ENCODE results near the gene IGHMBP2.

The IGHMBP2 gene

DNA sequence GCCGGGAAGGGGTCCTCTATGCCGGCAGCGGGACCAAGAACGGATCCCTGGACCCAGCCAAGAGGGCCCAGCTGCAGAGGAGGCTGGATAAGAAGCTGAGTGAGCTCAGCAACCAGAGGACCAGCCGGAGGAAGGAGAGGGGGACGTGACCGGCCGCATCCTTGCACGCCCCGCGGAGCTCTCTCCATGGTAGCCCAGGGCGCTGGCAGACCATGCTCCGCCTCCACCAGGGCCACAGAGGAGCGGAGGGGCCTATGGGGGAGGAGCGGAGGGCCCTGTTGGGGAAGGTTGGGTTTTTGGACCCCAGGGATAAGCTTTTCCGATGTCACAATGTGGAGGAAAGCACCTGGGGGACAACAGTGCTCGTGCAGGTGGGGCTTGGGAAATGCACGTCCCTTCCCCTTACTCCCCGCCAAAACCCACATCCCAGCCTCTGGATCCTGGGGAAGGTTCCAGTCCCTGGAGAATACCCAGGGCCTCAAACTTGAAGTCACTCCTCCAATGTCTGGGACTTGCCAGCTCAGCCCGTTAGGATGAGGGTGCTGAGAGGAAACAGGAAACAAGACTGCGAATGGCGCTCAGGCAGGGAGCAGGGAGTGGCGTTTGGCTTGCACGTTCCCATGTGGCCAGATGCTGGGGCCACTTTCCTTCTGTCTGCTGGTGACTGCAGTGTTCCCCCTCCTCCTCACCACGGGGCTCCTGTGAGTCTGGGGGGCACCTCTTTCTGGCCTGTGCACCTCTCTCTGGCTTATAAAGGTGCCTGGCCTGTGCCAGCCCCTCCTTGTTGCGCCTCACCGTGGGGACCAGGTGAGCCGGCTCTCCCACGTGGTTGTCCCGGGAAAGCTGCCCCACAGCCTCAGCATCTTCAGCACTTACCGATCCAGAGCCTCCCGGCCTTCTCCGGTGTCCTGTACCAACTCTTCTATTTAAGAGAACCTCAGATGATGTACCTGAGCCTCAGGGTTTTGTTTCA lies 36.2 kb downstream of the IGHMBP2 start:
- DNase-seq (ENCODE audit: low read depth): no peak

DNA sequence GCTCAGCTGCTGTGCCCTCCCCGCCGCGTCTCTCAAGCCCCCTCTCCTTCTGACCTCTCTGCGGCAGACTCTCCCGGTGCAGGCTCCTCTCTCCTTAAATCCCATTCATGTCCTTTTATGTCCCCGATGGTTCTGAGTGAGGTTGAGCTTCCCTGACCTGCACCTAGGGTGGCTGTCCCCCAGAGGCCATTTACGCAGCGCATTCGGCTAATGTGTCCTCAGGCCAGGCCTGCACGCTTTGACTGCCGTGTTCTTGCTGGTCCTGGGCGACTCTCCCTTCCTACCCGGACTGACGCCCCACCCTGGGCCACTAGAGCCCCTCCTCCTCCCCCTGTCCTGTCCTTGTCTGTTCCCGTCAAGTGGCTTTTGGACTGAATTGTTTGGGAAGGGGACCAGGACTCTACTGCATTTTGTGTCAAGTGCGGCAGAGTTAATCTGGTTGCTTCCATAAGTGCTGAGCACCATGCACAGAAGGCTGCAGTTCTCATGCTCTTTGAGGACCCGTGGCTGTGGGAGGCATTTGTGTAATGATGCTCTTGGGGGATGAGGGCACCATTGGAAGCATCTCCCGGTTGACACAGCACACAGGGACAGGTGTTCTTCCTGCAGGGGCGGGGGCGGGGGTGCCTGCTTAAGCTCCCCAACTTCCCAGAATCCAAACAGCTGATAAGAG lies 37.1 kb downstream of the IGHMBP2 start:
- no peak for DNase-seq (ENCODE audit: low read depth)

- DNase-seq (ENCODE audit: low read depth): no peak
Measured at GRCh38 chr11:68941324-68942094, 37.8 kb downstream of the IGHMBP2 start.

- DNase-seq (ENCODE audit: low read depth): no peak
Measured at GRCh38 chr11:68942095-68942620, 38.5 kb downstream of the IGHMBP2 start.

DNA sequence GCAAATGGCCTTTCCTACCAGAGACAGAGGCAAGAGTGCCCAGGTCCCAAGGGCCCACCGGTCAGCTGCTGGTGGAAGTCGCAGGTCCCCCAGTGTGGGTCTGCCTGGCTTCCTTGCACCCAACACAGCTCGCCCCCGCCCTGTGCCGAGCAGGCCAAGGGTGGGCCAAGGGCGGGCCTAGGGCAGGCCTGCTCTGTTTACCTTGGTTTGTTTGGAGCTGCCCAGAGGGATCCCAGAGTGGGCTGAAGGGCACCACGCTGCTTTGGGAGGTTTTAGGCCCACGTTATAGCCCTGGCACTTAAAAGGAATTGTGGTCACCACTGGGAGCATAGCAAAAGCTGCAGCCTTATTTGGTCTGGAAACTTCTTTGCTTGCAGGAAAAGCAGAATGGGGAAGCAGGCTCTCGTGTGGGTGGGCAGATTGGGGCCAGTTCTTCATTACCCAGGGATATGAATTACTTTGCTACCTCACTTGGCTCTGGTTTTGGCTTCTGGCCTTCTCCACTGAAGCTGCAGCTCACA lies 39.1 kb downstream of the IGHMBP2 start:
- DNase-seq (ENCODE audit: low read depth): no peak

- DNase-seq (ENCODE audit: low read depth): no peak
Measured at GRCh38 chr11:68946416-68947090, 42.9 kb downstream of the IGHMBP2 start.

- no peak for DNase-seq (ENCODE audit: low read depth)
Measured at GRCh38 chr11:68947151-68947550, 43.5 kb downstream of the IGHMBP2 start.

- no peak for DNase-seq (ENCODE audit: low read depth)
Measured at GRCh38 chr11:68948496-68948895, 44.8 kb downstream of the IGHMBP2 start.

DNA sequence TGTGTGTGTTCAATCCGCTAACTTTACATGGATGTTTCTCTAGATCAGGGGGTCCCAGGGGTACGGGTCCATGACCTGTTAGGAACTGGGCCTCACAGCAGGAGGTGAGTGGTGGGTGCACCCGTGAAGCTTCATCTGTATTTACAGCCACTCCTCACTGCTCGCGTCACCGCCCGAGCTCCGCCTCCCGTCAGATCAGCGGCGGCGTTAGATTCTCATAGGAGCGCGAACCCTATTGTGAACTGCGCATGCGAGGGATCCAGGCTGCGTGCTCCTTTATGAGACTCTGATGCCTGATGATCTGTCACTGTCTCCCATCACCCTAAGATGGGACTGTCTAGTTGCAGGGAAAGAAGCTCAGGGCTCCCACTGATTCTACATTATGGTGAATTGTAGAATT lies 45.2 kb downstream of the IGHMBP2 start:
- DNase-seq (ENCODE audit: low read depth): no peak

DNA sequence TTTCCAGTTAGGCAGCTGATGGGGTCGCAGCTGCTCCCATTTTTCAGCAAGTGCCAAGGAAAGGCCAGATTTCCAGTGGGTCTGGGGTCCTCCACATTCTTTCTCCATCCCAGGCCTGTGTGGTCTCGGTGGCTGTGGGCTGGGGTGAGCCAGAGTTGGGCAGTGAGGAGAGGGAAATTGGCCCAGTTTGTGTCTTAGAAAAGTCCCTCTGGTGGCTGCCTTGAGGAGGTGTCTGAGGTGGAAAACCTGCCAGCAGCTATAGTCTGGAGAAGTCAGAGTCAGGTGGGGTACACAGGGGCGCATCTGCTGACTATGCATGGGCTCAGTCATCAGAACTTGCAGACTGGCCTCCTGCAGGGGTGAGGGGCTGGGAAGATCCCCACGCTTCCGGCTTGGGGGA lies 46.6 kb downstream of the IGHMBP2 start:
- no peak for DNase-seq (ENCODE audit: low read depth)

- DNase-seq (ENCODE audit: low read depth): no peak
Measured at GRCh38 chr11:68950762-68951161, 47.1 kb downstream of the IGHMBP2 start.

- DNase-seq (ENCODE audit: low read depth): no peak
Measured at GRCh38 chr11:68954836-68955606, 51.3 kb downstream of the IGHMBP2 start.

DNA sequence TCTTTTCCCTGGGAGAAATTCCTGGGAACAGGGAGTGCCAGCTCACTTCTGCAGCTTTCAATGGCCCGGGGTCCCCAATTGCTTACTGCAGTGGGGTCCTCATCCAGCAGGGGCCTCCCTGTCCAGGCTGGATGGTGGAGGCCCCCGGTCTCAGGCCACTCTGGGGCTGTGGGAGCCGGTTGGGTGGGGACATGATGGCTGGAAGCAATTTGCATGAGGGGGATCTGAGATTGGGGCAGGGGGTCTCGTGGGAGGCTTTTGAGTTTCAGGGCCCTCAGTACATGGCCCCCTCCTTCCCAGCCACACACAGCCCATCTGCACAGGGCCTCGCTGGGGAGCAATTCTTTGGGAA lies 51.9 kb downstream of the IGHMBP2 start:
- no peak for DNase-seq (ENCODE audit: low read depth)

DNA sequence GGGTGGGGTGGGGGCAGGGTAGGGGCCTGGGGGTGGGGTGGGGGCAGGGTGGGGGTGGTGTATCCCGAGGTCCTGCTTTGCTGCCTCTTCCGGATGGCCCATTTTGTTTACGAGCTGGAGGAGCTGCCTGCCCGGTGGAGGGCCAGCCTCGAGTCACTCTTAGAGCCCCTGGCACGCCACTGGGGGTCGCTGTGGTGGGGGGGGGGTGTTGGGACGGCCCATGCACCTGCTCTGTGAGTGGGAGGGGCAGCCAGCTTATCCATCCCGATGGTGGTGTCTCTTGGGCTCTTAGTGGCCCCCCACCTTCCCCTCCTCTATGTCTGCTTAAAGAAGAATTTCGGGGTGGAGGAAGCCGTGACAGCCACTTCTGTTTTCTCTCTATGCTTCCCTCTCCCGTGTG lies 52.5 kb downstream of the IGHMBP2 start:
- no peak for DNase-seq (ENCODE audit: low read depth)

GRCh38 chr11:68956547-68957254 lies 53.0 kb downstream of the IGHMBP2 start:
- no peak for DNase-seq (ENCODE audit: low read depth)

- DNase-seq (ENCODE audit: low read depth): no peak
Measured at GRCh38 chr11:68958211-68958610, 54.5 kb downstream of the IGHMBP2 start.

DNA sequence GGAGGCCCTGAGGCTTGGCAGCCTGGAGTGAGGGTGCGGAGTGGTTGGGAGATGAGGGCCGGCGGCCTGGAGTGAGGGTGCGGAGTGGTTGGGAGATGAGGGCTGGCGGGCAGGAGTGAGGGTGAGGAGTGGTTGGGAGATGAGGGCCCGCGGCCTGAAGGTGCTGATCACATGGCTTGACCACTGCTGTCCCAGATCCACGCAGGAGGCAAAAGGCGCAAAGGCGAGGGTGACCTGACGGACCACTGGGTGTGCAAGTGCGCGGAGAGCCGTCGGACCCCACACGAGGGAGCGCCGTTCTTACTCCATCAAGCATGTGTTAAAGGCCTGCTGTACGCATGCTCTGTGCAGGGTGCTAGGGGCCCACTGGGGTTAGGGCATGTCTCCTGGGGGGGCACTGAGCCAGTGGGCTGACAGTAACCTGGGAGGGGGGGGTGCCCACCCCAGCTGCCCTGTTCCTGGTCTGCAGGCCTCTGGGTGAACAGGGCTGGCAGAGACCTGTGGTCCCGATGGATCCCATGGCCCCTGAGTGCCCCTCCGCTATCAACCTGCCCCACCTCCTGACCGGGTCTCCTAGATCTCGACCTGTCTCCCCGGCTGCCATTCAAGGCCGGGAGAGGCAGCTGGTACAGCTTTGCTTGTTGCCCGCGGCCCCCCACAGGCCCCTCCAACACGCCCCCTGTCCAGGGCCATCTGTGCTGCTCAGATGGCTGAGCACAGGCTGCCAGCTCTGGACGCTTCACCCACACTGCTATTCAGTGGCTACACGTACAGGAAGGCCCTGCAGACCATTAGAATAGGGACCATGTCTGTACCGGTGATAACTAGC lies 56.0 kb downstream of the IGHMBP2 start:
- no peak for DNase-seq (ENCODE audit: low read depth)

DNA sequence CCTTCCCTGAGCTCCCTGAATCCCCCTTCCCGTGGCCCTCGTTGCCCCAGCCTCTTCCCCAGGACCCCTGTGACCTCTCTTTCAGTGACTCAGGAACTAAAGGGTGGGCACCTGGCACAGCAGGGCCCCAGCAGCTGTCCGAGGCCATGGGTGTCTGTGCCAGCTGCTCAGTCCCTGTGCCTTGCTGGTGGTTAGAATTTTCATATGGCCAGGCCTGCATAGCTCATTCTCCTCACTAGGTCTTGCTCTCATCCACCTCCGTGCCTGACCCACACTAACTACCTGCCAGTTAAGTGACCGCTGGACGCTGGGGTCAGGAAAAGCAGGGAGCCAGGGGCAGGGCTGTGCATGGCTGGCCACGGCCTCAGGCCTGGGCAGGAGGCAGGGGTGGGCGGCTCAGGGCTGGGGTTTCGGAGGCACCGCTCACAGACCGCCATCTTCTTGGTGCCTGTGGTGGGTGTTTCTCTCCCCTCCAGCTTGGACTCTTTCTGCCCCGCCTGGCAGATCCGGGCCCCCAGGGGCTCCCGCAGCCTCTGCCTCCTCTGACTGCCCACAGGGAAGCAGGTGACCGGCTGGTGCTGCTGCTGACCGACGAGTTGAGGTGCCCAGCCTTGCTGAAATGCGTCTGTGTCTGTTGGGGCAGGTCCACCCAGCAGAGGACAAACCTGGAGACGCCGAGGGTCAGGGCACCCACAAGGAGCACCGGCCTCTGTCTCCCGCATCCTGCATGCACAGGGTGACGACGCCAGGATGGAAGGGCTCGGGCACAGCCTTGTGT lies 56.8 kb downstream of the IGHMBP2 start:
- no peak for DNase-seq (ENCODE audit: low read depth)

Measured in stimulated activated CD8-positive, alpha-beta memory T cell treated with anti-CD3 and anti-CD28 coated beads, Interleukin-12 subunit alpha, Interleukin-12 subunit beta, amount 100 ng/mL, for 4 hours (primary cell).